OCI-LY7 (cell line): Measurements from ENCODE around the gene CYP2C19. TPM values are rescaled to one million over a fixed set of nuclear protein-coding genes. Genes with fewer than 3 reads are reported as not detected.
"Not testable (repeated sequence)": the region's sequence is repeated elsewhere in the genome, so short reads cannot be mapped to it uniquely, and the experiment has no call there.

Experiments used
- BruUV-seq: library from RNA; stranded (reverse); fragments of 400-500 nt; replicated peaks from 2 replicates; lab custom pipeline; 2021; lab: Mats Ljungman, UMichigan
- CTCF ChIA-PET: fragments of 300-600 bp; sonication (Branson Sonifier 250); formaldehyde crosslinking; loops from one replicate; lab custom pipeline; 2022; ENCODE audit warnings: antibody characterized with exemption; ENCODE audit not compliant: unreplicated experiment; lab: Charles Lee
- POLR2A ChIA-PET: fragments of 300-600 bp; sonication (Branson Sonifier 250); formaldehyde crosslinking; loops from one replicate; lab custom pipeline; 2022; ENCODE audit warnings: antibody characterized with exemption; lab: Charles Lee
- DNase-seq: peaks from one replicate; pipeline ENCODE4 v3.0.0-alpha.2; 2015; ENCODE audit warnings: low spot score
- H2AFZ ChIP-seq: fragments of 200-600 bp; sonication (generic), shearing (Covaris generic); 2 replicates; pipeline ENCODE4 v1.6.1; 2014; ENCODE audit warnings: mild to moderate bottlenecking, antibody characterized with exemption, low read length, moderate library complexity
- H3K27ac ChIP-seq: fragments of 200-600 bp; sonication (generic); 2 replicates; pipeline ENCODE4 v1.5.1; 2014; ENCODE audit warnings: mixed run types, low read depth, mild to moderate bottlenecking, moderate library complexity, low read length, inconsistent platforms; ENCODE audit not compliant: poor library complexity, severe bottlenecking
- H3K36me3 ChIP-seq: fragments of 200-600 bp; sonication (generic); 2 replicates; pipeline ENCODE4 v1.6.1; 2014; ENCODE audit warnings: mild to moderate bottlenecking, antibody characterized with exemption, low read length, moderate library complexity, mixed read lengths; ENCODE audit not compliant: insufficient read depth
- H3K4me1 ChIP-seq: fragments of 200-600 bp; sonication (generic); 2 replicates; pipeline ENCODE4 v1.5.1; 2014; ENCODE audit warnings: mild to moderate bottlenecking, low read length; ENCODE audit not compliant: insufficient read depth, poor library complexity, severe bottlenecking
- H3K4me2 ChIP-seq: fragments of 200-600 bp; sonication (generic); 2 replicates; pipeline ENCODE4 v1.6.1; 2014; ENCODE audit warnings: mild to moderate bottlenecking, low read length
- H3K4me3 ChIP-seq: fragments of 200-600 bp; sonication (generic); 2 replicates; pipeline ENCODE4 v1.5.1; 2014; ENCODE audit warnings: mild to moderate bottlenecking, low read depth, low read length; ENCODE audit not compliant: poor library complexity, severe bottlenecking
- H3K79me2 ChIP-seq: fragments of 200-600 bp; sonication (generic); 2 replicates; pipeline ENCODE4 v1.6.1; 2016; ENCODE audit warnings: low read depth, mild to moderate bottlenecking, low read length, moderate library complexity, mixed read lengths; ENCODE audit not compliant: insufficient read depth
- H3K9me2 ChIP-seq: fragments of 200-600 bp; sonication (generic); 2 replicates; pipeline ENCODE4 v1.6.1; 2016; ENCODE audit warnings: mild to moderate bottlenecking, low read length, mixed read lengths; ENCODE audit not compliant: insufficient read depth
- H3K9me3 ChIP-seq: fragments of 200-600 bp; sonication (generic); 2 replicates; pipeline ENCODE4 v1.6.1; 2014; ENCODE audit warnings: mild to moderate bottlenecking, mixed run types, low read length, mixed read lengths
- H4K20me1 ChIP-seq: fragments of 200-600 bp; sonication (generic); 2 replicates; pipeline ENCODE4 v1.6.1; 2014; ENCODE audit warnings: mild to moderate bottlenecking, antibody characterized with exemption, low read length, moderate library complexity, mixed read lengths; ENCODE audit not compliant: insufficient read depth
- CTCF ChIP-seq: fragments of 200-600 bp; sonication (generic); conservative IDR thresholded peaks from 2 replicates; pipeline ENCODE4 v1.5.1; 2014; ENCODE audit warnings: mild to moderate bottlenecking, antibody characterized with exemption, low read length, moderate library complexity, mixed read lengths
- EZH2phosphoT487 ChIP-seq: fragments of 200-600 bp; sonication (generic); IDR thresholded peaks from 2 replicates; pipeline ENCODE4 v1.6.1; 2018; ENCODE audit warnings: low read depth, borderline replicate concordance, mild to moderate bottlenecking, mixed run types, antibody characterized with exemption, low read length, moderate library complexity, mixed read lengths
- intact Hi-C: fragments of 100-400 bp; cut with micrococcal nuclease; formaldehyde crosslinking; loops from one replicate; pipeline ENCODE4 v1.10.0; 2022; ENCODE audit not compliant: unreplicated experiment
- total RNA-seq, 2 experiments: library from RNA; depleted of rRNA in 1 of 2; stranded (reverse); fragments of >200 nt in 1 of 2; shearing (Covaris generic) in 1 of 2; gene quantifications; 2 replicates each; pipeline ENCODE4 v1.2.3, GENCODE V29; 2014 to 2022

CYP2C19 gene
- total RNA-seq, 2 experiments from 2014 or later: not detected

GRCh38 chr10:94757916-94758315, 4.6 kb upstream of the CYP2C19 start:
- no peaks in the 10 kb centered on the region for H3K4me1 ChIP-seq
- TF ChIP-seq CTCF: no peak
- no peak for TF ChIP-seq EZH2phosphoT487
- DNase-seq: no peak
- no peaks in the 10 kb centered on the region; the same call in 1 of the 2 replicates for H3K9me2 ChIP-seq
- H3K4me2 ChIP-seq: no peak overlapping the region
- H3K9me3 ChIP-seq: no peaks in the 10 kb centered on the region
- H4K20me1 ChIP-seq: no peaks in the 10 kb centered on the region
- no peak overlapping the region for H2AFZ ChIP-seq
- ChIA-PET CTCF (no interaction called here), POLR2A (no interaction called here)
- intact Hi-C loops: no loop called here
- H3K27ac ChIP-seq: no peak overlapping the region
- no peaks in the 10 kb centered on the region for H3K79me2 ChIP-seq
- H3K36me3 ChIP-seq: no peaks in the 10 kb centered on the region
- H3K4me3 ChIP-seq: no peak overlapping the region
- no TSS peak for BruUV-seq

DNA sequence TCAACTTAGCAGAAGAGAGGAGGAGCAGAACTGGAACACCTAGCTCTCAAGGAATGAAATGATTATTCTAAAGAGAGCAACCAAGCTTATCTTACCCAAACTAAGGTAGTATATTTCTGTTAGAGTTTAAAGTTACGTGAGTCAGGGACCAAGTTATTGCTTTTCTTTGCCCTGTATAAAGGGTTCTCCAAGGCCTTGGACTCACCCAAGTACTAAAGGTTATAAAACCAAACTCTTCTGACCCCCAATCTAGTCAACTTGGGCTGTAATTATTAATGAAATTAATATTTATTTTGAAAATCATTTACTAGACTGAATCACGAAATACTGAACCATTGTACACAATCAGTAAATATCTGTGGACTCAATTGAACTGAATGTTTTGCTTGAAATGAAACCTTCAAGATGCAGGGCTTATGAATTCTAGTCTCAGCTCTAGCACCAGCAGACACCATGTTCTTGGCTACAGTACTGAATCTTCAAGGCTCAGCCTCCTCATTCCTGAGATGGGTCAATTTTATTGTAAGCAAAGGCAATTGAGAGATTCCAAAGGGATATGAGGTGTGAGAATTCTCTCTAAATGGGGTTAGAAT, 1.8 kb upstream of the CYP2C19 start:
- intact Hi-C loops: no loop called here
- Histone ChIP-seq H3K4me2 (no peak overlapping the region), H3K9me2 (no peaks in the 10 kb centered on the region; the same call in 1 of the 2 replicates), H3K4me1 (no peaks in the 10 kb centered on the region), H2AFZ (no peak overlapping the region), H3K27ac (no peak overlapping the region), H4K20me1 (no peaks in the 10 kb centered on the region), H3K79me2 (no peaks in the 10 kb centered on the region), H3K9me3 (no peaks in the 10 kb centered on the region), H3K4me3 (no peak overlapping the region), H3K36me3 (no peaks in the 10 kb centered on the region)
- CTCF ChIA-PET: no interaction called here
- DNase-seq: no peak
- POLR2A ChIA-PET: interaction anchor here (0.5 kb wide), 1 partner anchor 38 kb away, joined by 3 read pairs; no protein-coding TSS in a partner anchor
- TF ChIP-seq EZH2phosphoT487 (no peak), CTCF (no peak)
- BruUV-seq: no TSS peak

DNA sequence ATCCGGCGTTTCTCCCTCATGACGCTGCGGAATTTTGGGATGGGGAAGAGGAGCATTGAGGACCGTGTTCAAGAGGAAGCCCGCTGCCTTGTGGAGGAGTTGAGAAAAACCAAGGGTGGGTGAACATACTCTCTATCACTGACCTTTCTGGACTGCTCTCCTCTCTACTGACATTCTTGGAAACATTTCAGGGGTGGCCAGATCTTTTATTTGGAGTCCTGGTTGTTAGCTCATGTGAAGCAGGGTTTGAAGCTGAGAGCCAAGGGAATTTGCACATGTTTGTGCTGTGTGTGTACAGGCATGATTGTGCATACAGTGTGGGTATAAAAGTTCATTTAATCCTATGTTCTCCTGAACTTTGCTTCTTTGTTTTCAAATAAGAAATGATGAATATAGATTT, 12.9 kb downstream of the CYP2C19 start:
- CTCF ChIA-PET, POLR2A ChIA-PET, H3K9me2 ChIP-seq, H3K4me2 ChIP-seq, H3K79me2 ChIP-seq, H4K20me1 ChIP-seq, intact Hi-C loops, H3K36me3 ChIP-seq, BruUV-seq, H2AFZ ChIP-seq, H3K4me1 ChIP-seq, DNase-seq, H3K27ac ChIP-seq, H3K9me3 ChIP-seq, H3K4me3 ChIP-seq: not testable (repeated sequence)
